Measurements from ENCODE around the gene KMT2A. TPM values are rescaled to one million over a fixed set of nuclear protein-coding genes. Genes with fewer than 3 reads are reported as not detected.

The KMT2A gene
- total RNA-seq, 4 donors from 2014 or later: 74.5 to 175 (median 90.8) TPM

DNA sequence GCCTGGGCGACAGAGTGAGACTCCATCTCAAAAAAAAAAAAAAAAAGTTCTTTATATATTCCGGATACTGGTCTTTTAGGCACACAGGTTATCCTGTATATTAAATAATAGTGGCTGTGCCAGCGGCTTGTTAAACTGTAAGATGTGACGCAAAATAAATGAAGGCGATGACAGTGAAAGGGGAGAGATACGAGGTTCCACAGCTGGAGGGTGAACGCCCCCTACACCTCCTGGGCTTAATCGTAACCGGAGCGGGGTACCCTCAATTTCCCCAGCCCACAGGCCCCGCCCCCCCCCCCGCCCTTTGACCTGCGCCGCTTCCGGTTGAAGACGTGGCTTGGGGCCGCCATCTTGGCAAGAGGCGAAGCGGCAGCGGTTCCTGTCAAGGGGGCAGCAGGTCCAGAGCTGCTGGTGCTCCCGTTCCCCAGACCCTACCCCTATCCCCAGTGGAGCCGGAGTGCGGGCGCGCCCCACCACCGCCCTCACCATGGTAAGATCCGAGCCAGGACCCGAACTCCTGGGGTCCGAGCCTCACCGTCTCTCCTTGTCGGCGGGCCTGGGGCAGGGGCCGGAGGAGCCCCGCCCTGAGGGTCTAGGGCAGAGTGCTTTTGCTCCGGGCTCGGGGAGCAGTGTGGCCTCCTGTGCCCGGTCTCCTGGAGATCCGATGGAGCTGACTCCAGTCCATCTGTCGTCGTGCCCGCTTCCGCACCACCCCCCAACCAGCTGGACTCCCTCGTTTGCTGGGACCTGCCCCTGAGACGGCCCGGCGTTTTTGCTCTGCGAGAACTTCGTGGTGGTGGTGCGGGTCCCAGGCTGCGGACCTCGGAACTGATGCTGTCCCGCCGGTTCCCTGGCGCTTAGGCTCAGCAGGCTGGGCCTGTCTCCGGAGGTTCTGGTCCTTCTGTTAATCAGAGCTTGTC, 136.0 kb downstream of the KMT2A start, which contains the start of gene ARCN1:
TSS of gene ARCN1 (plus strand) at position 349 of the 920 bp plus-strand sequence. CDS start at position 488, 139 bp downstream.
- Histone ChIP-seq H3K27ac (peak within 1 kb of the TSS; percentile 93 to 99 (median 98)), H3K27me3 (no peaks in the 10 kb centered on the region), H3K4me1 (peaks cover 24 to 39% of the 10 kb centered on the region in 2 donors), H3K36me3 (no peaks in the 10 kb centered on the region), H3K4me3 (replicated peaks in 1 of 3) (peak within 1 kb of the TSS; percentile 50 to 98 (median 60)), H3K9me3 (no peaks in the 10 kb centered on the region)
- peak; percentile 78 to 80 for DNase-seq
- 0 to 1% methylated on average over 26 to 42 of the region's 55 CpGs for WGBS, 2 donors
- TF ChIP-seq, protein P1, sequence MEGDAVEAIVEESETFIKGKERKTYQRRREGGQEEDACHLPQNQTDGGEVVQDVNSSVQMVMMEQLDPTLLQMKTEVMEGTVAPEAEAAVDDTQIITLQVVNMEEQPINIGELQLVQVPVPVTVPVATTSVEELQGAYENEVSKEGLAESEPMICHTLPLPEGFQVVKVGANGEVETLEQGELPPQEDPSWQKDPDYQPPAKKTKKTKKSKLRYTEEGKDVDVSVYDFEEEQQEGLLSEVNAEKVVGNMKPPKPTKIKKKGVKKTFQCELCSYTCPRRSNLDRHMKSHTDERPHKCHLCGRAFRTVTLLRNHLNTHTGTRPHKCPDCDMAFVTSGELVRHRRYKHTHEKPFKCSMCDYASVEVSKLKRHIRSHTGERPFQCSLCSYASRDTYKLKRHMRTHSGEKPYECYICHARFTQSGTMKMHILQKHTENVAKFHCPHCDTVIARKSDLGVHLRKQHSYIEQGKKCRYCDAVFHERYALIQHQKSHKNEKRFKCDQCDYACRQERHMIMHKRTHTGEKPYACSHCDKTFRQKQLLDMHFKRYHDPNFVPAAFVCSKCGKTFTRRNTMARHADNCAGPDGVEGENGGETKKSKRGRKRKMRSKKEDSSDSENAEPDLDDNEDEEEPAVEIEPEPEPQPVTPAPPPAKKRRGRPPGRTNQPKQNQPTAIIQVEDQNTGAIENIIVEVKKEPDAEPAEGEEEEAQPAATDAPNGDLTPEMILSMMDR (IDR thresholded peaks at IDR 0.05): no peak
- TF ChIP-seq POLR2A (IDR thresholded peaks at IDR 0.05): peak in 1 of 2 donors; percentile 72
- intact Hi-C loops (cut with DNase I): no loop called here

GRCh38 chr11:118572981-118573550, 136.8 kb downstream of the KMT2A start:
- no peaks in the 10 kb centered on the region for H3K27me3 ChIP-seq
- WGBS, 2 donors: 4 to 6% methylated on average over 10 of the region's 10 CpGs
- H3K9me3 ChIP-seq: no peaks in the 10 kb centered on the region
- H3K36me3 ChIP-seq: no peaks in the 10 kb centered on the region
- intact Hi-C loops (cut with DNase I): no loop called here
- peaks cover 32 to 40% of the 10 kb centered on the region in 2 donors for H3K4me1 ChIP-seq
- no peak for TF ChIP-seq POLR2A (IDR thresholded peaks at IDR 0.05)
- TF ChIP-seq, protein P1 (IDR thresholded peaks at IDR 0.05): no peak
- peak overlapping the region; percentile 93 to 99 (median 98) for H3K27ac ChIP-seq
- H3K4me3 ChIP-seq (replicated peaks in 1 of 3): peak overlapping the region; percentile 50 to 98 (median 60)
- no peak for DNase-seq

GRCh38 chr11:118574636-118575035, 138.3 kb downstream of the KMT2A start:
- Histone ChIP-seq H3K27ac (no peak overlapping the region), H3K9me3 (no peaks in the 10 kb centered on the region), H3K4me3 (replicated peaks in 1 of 3) (no peak overlapping the region), H3K27me3 (no peaks in the 10 kb centered on the region), H3K4me1 (peaks cover 32 to 40% of the 10 kb centered on the region in 2 donors), H3K36me3 (no peaks in the 10 kb centered on the region)
- no peak for DNase-seq
- intact Hi-C loops (cut with DNase I): no loop called here
- TF ChIP-seq, protein P1 (IDR thresholded peaks at IDR 0.05): no peak
- no peak for TF ChIP-seq POLR2A (IDR thresholded peaks at IDR 0.05)
- 88 to 91% methylated on average over 7 of the region's 7 CpGs for WGBS, 2 donors

Other genes starting within 250 kb of the KMT2A start
- 1 to 10 TPM; 2.2 to 3.1 (median 2.6) TPM for gene JAML, start 211.5 kb upstream of the KMT2A start, total RNA-seq
- 10 to 100 TPM in 3 of 4 donors, 1 to 10 TPM in 1; 6.9 to 15.3 (median 12.3) TPM for gene MPZL3, start 184.1 kb upstream of the KMT2A start, total RNA-seq
- gene MPZL2, start 172.2 kb upstream of the KMT2A start, total RNA-seq: 10 to 100 TPM; 40.3 to 92.7 (median 76.1) TPM
- 1 to 10 TPM; 3.0 to 4.3 (median 3.3) TPM for gene CD3E, start 131.8 kb upstream of the KMT2A start, total RNA-seq
- gene CD3D, start 93.8 kb upstream of the KMT2A start, total RNA-seq: 1 to 10 TPM in 3 of 4 donors, not detected in 1; 2.0 to 2.3 (median 2.1) TPM
- 1 to 10 TPM; 1.2 to 4.3 (median 1.9) TPM for gene CD3G, start 92.1 kb upstream of the KMT2A start, total RNA-seq
- 10 to 100 TPM; 42.7 to 57.3 (median 48.2) TPM for gene UBE4A, start 76.9 kb upstream of the KMT2A start, total RNA-seq
- gene ATP5MG, start 34.9 kb upstream of the KMT2A start, total RNA-seq: 100 to 1,000 TPM in 2 of 4 donors, 10 to 100 TPM in 2; 63.9 to 716 (median 170) TPM
- gene TTC36, start 91.0 kb downstream of the KMT2A start, total RNA-seq: 1 to 10 TPM in 1 of 4 donors, under 1 TPM in 1, not detected in 2; 0.78 to 4.9 TPM
- 10 to 100 TPM; 26.5 to 58.2 (median 52.0) TPM for gene TMEM25, start 94.7 kb downstream of the KMT2A start, total RNA-seq
- gene IFT46, start 129.4 kb downstream of the KMT2A start, total RNA-seq: 10 to 100 TPM; 35.5 to 91.1 (median 55.5) TPM
- 100 to 1,000 TPM; 103 to 157 (median 112) TPM for gene ARCN1, start 135.9 kb downstream of the KMT2A start, total RNA-seq
- 100 to 1,000 TPM in 3 of 4 donors, 10 to 100 TPM in 1; 73.2 to 158 (median 120) TPM for gene PHLDB1, start 171.1 kb downstream of the KMT2A start, total RNA-seq
- not detected for gene TREH, start 243.2 kb downstream of the KMT2A start, total RNA-seq

Data from thyroid gland (tissue), 4 donors.